ENCODE data around the gene CADM4. TPM values are rescaled to one million over a fixed set of nuclear protein-coding genes. Genes with fewer than 3 reads are reported as not detected.
"Not testable (repeated sequence)": the region's sequence is repeated elsewhere in the genome, so short reads cannot be mapped to it uniquely, and the experiment has no call there.

CADM4 gene
- total RNA-seq, 1 donor from 2014 or later = 23.0 TPM

- DNase-seq (ENCODE audit: low read depth in 2 of 2) = no peak
Observed at GRCh38 chr19:43607238-43608205, 32.1 kb downstream of the CADM4 start.

GRCh38 chr19:43606569-43607229 is 33.0 kb downstream of the CADM4 start:
- DNase-seq (ENCODE audit: low read depth in 2 of 2) = no peak

- DNase-seq (ENCODE audit: low read depth in 2 of 2) = no peak
Observed at GRCh38 chr19:43605875-43606568, 33.6 kb downstream of the CADM4 start.

- not testable (repeated sequence) for DNase-seq (ENCODE audit: low read depth in 2 of 2)
Observed at GRCh38 chr19:43600326-43600725, 39.3 kb downstream of the CADM4 start.

- no peak for DNase-seq (ENCODE audit: low read depth in 2 of 2)
Observed at GRCh38 chr19:43599635-43600295, 39.9 kb downstream of the CADM4 start.

GRCh38 chr19:43598445-43599240 is 41.0 kb downstream of the CADM4 start:
- no peak for DNase-seq (ENCODE audit: low read depth in 2 of 2)

- peak in 1 of 2 donors; percentile 36 for DNase-seq (ENCODE audit: low read depth in 2 of 2)
Observed at GRCh38 chr19:43597876-43598275, 41.8 kb downstream of the CADM4 start.

- no peak for DNase-seq (ENCODE audit: low read depth in 2 of 2)
Observed at GRCh38 chr19:43596842-43597461, 42.7 kb downstream of the CADM4 start.

- DNase-seq (ENCODE audit: low read depth in 2 of 2) = peak; percentile 100
Observed at GRCh38 chr19:43595999-43596841, 43.4 kb downstream of the CADM4 start, which contains the start of the genes IRGQ and ZNF576. IRGQ (minus strand) TSS chr19:43596134; CDS start chr19:43595338, 796 bp downstream. ZNF576 (plus strand) TSS chr19:43596595; CDS start chr19:43597109, 514 bp downstream.

- DNase-seq (ENCODE audit: low read depth in 2 of 2) = no peak
Observed at GRCh38 chr19:43595605-43595998, 44.0 kb downstream of the CADM4 start.

GRCh38 chr19:43594710-43595604 is 44.7 kb downstream of the CADM4 start:
- peak; percentile 82 to 88 for DNase-seq (ENCODE audit: low read depth in 2 of 2)

- no peak for DNase-seq (ENCODE audit: low read depth in 2 of 2)
Observed at GRCh38 chr19:43594081-43594697, 45.5 kb downstream of the CADM4 start.

GRCh38 chr19:43592800-43593350 is 46.8 kb downstream of the CADM4 start:
- no peak for DNase-seq (ENCODE audit: low read depth in 2 of 2)

- no peak for DNase-seq (ENCODE audit: low read depth in 2 of 2)
Observed at GRCh38 chr19:43591904-43592772, 47.5 kb downstream of the CADM4 start.

- no peak for DNase-seq (ENCODE audit: low read depth in 2 of 2)
Observed at GRCh38 chr19:43589678-43590077, 50.0 kb downstream of the CADM4 start.

- no peak for DNase-seq (ENCODE audit: low read depth in 2 of 2)
Observed at GRCh38 chr19:43589277-43589676, 50.4 kb downstream of the CADM4 start.

Data from lung microvascular endothelial cell (primary cell).